ENCODE measurements around the gene SLC27A5.
"Not testable (repeated sequence)": the region's sequence is repeated elsewhere in the genome, so short reads cannot be mapped to it uniquely, and the experiment has no call there.

The SLC27A5 gene

DNA sequence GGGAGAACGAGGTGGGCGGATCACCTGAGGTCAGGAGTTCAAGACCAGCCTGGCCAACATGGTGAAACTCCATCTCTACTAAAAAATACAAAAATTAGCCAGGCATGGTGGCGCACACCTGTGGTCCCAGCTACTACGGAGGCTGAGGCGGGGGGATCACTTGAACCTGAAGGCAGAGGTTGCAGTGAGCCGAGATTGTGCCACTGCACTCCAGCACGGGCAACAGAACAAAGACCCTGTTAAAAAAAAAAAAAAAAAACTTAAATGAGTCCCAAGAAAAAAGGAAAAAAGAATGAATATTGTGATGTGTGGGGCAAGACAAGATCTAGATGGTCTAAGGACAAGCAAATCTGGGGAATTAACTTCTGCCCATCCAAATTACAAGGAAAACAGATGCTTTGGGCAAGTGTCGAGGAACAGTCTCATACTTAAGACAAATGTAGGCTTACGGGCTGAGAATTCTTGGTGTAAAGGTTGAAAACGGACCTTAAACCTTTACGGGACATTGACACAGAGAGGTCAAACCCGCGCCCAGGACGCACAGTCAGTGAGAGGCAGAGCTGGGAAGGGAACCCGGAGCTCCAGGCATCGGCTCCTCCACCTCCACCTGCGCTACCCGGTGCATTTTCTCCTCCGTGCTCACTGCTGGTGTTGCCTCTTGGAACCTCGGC is 45.6 kb downstream of the SLC27A5 start:
- no peak for DNase-seq

DNA sequence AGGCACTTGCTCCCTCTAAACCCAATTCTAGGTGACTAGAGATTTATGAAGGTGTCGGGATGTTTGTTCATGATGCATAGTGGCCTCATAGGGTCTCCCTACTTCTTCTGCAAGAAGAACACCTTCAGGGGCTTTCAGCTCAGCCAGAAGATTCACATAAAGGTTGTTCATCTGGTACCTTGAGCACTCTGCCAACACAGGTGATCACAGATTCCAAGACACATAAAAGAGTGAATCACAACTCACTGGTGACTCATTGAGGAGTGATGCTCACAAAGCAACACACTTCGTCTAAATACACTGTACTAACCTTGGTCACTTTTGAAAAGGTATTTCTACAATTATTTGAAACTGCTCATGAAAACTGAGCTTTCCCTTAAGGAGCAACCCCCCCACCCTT is 51.8 kb downstream of the SLC27A5 start:
- no peak for DNase-seq

DNA sequence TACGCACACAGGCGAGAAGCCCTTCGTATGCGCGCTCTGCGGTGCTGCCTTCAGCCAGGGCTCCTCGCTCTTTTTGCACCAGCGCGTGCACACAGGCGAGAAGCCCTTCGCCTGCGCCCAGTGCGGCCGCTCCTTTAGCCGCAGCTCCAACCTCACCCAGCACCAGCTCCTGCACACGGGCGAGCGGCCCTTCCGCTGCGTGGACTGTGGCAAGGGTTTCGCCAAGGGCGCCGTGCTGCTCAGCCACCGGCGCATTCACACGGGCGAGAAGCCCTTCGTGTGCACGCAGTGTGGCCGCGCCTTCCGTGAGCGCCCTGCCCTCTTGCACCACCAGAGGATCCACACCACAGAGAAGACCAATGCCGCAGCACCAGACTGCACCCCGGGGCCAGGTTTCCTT is 55.7 kb downstream of the SLC27A5 start:
- no peak for DNase-seq

DNA sequence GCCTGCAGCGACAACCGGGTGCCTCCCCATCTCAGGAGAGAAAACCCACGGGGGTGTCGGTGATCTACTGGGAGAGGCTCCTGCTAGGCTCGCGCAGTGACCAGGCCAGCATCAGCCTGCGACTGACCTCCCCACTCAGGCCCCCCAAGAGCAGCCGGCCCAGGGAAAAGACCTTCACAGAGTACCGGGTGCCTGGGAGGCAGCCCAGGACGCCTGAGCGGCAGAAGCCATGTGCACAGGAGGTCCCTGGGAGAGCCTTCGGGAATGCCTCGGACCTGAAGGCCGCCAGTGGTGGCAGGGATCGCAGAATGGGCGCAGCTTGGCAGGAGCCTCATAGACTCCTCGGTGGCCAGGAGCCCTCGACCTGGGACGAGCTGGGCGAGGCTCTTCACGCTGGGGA is 56.5 kb downstream of the SLC27A5 start:
- no peak for DNase-seq

DNA sequence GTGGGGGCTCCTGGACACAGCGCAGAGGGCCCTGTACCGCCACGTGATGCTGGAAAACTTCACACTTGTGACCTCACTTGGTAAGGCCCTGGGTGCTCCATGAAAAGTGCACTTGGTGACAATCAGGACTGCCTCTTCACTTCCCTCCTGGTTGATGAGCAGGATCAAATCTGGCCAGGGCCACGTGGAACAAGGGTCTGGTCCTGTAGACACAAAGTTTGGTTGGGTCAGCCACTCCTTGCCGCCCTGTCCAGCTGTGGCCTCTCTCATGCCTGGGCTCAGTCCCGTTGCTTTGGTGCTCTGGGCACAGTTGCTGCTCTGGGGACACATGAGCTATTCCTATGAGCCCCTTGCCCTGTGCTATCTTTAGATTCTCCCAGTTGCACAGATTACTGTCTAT is 58.0 kb downstream of the SLC27A5 start:
- DNase-seq = no peak

DNA sequence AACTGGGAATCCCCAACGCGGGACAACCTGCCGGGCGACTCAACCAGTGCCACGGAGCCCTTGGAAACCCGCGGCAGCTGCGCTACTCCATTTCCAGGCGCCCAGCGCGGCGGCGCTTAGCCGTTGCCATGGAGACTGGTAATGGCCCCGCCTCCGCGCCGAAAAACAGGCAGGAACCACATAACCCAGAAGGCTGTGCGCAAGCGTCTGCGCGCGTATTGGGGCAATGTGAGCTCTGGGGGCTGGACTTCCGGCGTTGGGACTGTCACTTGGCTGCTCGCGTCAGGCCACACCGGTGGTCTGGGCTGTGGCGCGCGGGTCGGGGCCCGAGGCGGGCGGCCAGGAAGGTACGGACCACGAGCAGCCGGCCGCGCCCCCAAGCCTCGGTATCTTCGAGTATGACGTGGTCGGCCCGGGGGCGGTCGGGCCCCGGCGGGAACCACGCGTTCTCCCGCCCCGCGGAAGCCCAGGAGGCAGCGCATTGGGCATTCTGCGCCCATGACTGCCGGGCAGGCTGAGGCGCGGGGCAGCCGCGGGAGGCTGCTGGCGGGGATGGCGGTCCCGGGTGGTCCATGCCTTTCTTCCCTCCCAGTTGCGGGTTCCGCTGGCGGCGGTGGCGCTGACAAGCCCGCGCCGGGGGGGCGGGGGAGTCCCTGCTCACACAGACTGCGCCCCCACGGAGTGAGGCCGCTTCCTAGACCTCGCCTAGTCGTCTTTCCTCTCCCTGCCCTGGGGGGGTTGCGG is 60.3 kb downstream of the SLC27A5 start, which contains the start of gene ZNF324B:
TSS of gene ZNF324B (plus strand) at position 265 of the 744 bp plus-strand sequence. CDS start 2,080 bp downstream, outside the sequence.
- no peak for DNase-seq

DNA sequence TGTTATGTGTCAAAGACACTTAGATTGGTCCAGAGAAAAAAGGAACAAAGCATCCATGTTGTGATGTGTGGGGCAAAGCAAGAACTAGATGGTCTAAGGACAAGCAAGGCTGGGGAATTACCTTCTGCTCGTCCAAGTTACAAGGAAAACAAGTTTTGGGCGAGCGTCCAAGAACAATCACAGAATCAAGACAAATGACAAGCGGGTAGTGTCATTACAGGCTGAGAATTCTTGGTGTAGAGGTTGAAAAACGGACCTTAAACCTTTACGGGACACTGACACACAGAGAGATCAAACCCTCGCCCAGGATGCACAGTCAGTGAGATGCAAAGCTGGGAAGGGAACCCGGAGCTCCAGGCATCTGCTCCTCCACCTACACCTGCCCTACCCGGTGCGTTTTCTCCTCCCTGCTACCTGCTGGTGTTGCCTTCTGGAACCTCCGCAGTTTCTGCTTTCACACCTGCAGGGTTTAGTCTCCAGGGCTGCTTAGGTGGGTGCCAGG is 60.9 kb downstream of the SLC27A5 start:
- no peak for DNase-seq

DNA sequence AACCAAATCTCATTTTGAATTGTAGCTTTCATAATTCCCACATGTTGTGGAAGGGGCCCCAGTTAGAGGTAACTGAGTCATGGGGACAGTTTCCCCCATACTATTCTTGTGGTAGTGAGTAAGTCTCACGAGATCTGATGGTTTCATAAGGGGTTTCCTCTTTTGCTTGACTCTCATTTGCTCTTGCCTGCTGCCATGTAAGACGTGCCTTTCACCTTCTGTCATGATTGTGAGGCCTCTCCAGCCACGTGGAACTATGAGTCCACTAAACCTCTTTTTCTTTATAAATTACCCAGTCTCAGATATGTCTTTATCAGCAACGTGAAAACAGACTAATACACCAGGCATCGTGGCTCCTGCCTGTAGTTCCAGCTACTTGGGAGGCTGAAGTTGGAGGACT is 61.8 kb downstream of the SLC27A5 start:
- DNase-seq = not testable (repeated sequence)

DNA sequence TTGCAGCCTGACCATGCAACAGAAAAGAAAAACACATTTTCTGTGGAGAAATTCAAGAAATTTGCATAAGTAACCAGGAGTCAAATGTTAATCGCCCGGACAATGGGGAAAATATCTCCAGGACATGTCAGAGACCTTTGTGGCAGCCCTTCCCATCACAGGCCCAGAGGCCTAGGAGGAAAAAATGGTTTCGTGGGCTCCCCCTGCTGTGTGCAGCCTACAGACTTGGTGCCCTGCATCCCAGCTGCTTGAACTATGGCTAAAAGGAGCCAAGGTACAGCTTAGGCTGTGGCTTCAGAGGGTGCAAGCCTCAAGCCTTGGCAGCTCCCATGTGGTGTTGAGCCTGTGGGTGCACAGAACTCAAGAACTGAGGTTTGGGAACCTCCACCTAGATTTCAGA is 62.9 kb downstream of the SLC27A5 start:
- not testable (repeated sequence) for DNase-seq

All from cortex of kidney (tissue), 1 donor.